Measurements from ENCODE around the gene PKNOX2.

The PKNOX2 gene

GRCh38 chr11:125337836-125338834 is 173.6 kb downstream of the PKNOX2 start:
- TF ChIP-seq CTCF (IDR thresholded peaks at IDR 0.05; ENCODE audit: extremely low read depth, missing control alignments), result no peak
- DNase-seq (ENCODE audit: low spot score), result no peak

GRCh38 chr11:125338886-125339811 is 174.6 kb downstream of the PKNOX2 start:
- DNase-seq (ENCODE audit: low spot score), result no peak
- TF ChIP-seq CTCF (IDR thresholded peaks at IDR 0.05; ENCODE audit: extremely low read depth, missing control alignments), result no peak

GRCh38 chr11:125341676-125342075 is 177.1 kb downstream of the PKNOX2 start:
- no peak for DNase-seq (ENCODE audit: low spot score)
- TF ChIP-seq CTCF (IDR thresholded peaks at IDR 0.05; ENCODE audit: extremely low read depth, missing control alignments), result no peak

GRCh38 chr11:125342281-125342930 is 177.9 kb downstream of the PKNOX2 start:
- TF ChIP-seq CTCF (IDR thresholded peaks at IDR 0.05; ENCODE audit: extremely low read depth, missing control alignments), result no peak
- no peak for DNase-seq (ENCODE audit: low spot score)

GRCh38 chr11:125343086-125343717 is 178.7 kb downstream of the PKNOX2 start:
- TF ChIP-seq CTCF (IDR thresholded peaks at IDR 0.05; ENCODE audit: extremely low read depth, missing control alignments), result no peak

GRCh38 chr11:125343718-125344131 is 179.2 kb downstream of the PKNOX2 start:
- no peak for TF ChIP-seq CTCF (IDR thresholded peaks at IDR 0.05; ENCODE audit: extremely low read depth, missing control alignments)

More at GRCh38 chr11:125343086-125343717, 178.7 kb downstream of the PKNOX2 start:
- DNase-seq (ENCODE audit: low spot score), result no peak

More at GRCh38 chr11:125343718-125344131, 179.2 kb downstream of the PKNOX2 start:
- no peak for DNase-seq (ENCODE audit: low spot score)

Measured in GM20000 (cell line).